Measurements from ENCODE around the gene RPL27A. TPM values are rescaled to one million over a fixed set of nuclear protein-coding genes. Genes with fewer than 3 reads are reported as not detected.

RPL27A gene
- total RNA-seq, 4 donors from 2014 or later: 800 to 945 (median 825) TPM

GRCh38 chr11:8720868-8721608, 38.4 kb downstream of the RPL27A start:
- peaks cover 0 to 26% (median 0%) of the 10 kb centered on the region in 3 donors for H3K36me3 ChIP-seq
- H3K4me1 ChIP-seq: peaks cover 0 to 73% (median 54%) of the 10 kb centered on the region in 4 donors
- H3K4me3 ChIP-seq: no peak overlapping the region
- no peak for DNase-seq (ENCODE audit: low spot score in 2 of 2)
- peak overlapping the region; percentile 27 to 92 (median 82) for H3K27ac ChIP-seq
- no peaks in the 10 kb centered on the region for H3K9me3 ChIP-seq
- H3K27me3 ChIP-seq: no peaks in the 10 kb centered on the region
- WGBS, 2 donors: 52 to 60% methylated on average over 4 of the region's 5 CpGs
- no peak for TF ChIP-seq POLR2A (IDR thresholded peaks at IDR 0.05)
- TF ChIP-seq EP300 (IDR thresholded peaks at IDR 0.05): no peak
- TF ChIP-seq CTCF (IDR thresholded peaks at IDR 0.05): no peak

- DNase-seq (ENCODE audit: low spot score in 2 of 2): no peak
- no peak for TF ChIP-seq POLR2A (IDR thresholded peaks at IDR 0.05)
- no peak for TF ChIP-seq EP300 (IDR thresholded peaks at IDR 0.05)
- no peak for TF ChIP-seq CTCF (IDR thresholded peaks at IDR 0.05)
- 52 to 66% methylated on average over 13 of the region's 13 CpGs for WGBS, 2 donors
- H3K27me3 ChIP-seq: no peaks in the 10 kb centered on the region
- peaks cover 0 to 27% (median 0%) of the 10 kb centered on the region in 3 donors for H3K36me3 ChIP-seq
- H3K27ac ChIP-seq: peak overlapping the region in 3 of 4 donors; percentile 78 to 92 (median 87)
- no peaks in the 10 kb centered on the region for H3K9me3 ChIP-seq
- peaks cover 0 to 70% (median 48%) of the 10 kb centered on the region in 4 donors for H3K4me1 ChIP-seq
- H3K4me3 ChIP-seq: no peak overlapping the region
Observed at GRCh38 chr11:8721609-8722500, 39.3 kb downstream of the RPL27A start.

GRCh38 chr11:8722809-8723208, 40.2 kb downstream of the RPL27A start:
- no peaks in the 10 kb centered on the region for H3K9me3 ChIP-seq
- WGBS, 2 donors: 85 to 86% methylated on average over 3 of the region's 3 CpGs
- H3K27me3 ChIP-seq: no peaks in the 10 kb centered on the region
- H3K27ac ChIP-seq: peak overlapping the region in 3 of 4 donors; percentile 47 to 92 (median 87)
- DNase-seq (ENCODE audit: low spot score in 2 of 2): no peak
- no peak for TF ChIP-seq EP300 (IDR thresholded peaks at IDR 0.05)
- TF ChIP-seq CTCF (IDR thresholded peaks at IDR 0.05): no peak
- TF ChIP-seq POLR2A (IDR thresholded peaks at IDR 0.05): no peak
- H3K4me3 ChIP-seq: no peak overlapping the region
- H3K36me3 ChIP-seq: peaks cover 0 to 22% (median 0%) of the 10 kb centered on the region in 3 donors
- peaks cover 0 to 70% (median 39%) of the 10 kb centered on the region in 4 donors for H3K4me1 ChIP-seq

- no peaks in the 10 kb centered on the region for H3K27me3 ChIP-seq
Observed at GRCh38 chr11:8723711-8724110, 41.1 kb downstream of the RPL27A start.

GRCh38 chr11:8724682-8725081, 42.1 kb downstream of the RPL27A start:
- Histone ChIP-seq H3K4me3 (no peak overlapping the region), H3K36me3 (peaks cover 0 to 29% (median 0%) of the 10 kb centered on the region in 3 donors), H3K27me3 (no peaks in the 10 kb centered on the region), H3K9me3 (no peaks in the 10 kb centered on the region), H3K27ac (no peak overlapping the region), H3K4me1 (peaks cover 0 to 60% (median 25%) of the 10 kb centered on the region in 4 donors)
- TF ChIP-seq EP300 (IDR thresholded peaks at IDR 0.05) (no peak), POLR2A (IDR thresholded peaks at IDR 0.05) (no peak)
- no peak for DNase-seq (ENCODE audit: low spot score in 2 of 2)
- whole genome bisulfite sequencing, 2 donors: 89 to 91% methylated on average over 7 of the region's 7 CpGs

More at GRCh38 chr11:8723711-8724110, 41.1 kb downstream of the RPL27A start:
- Histone ChIP-seq H3K4me3 (no peak overlapping the region), H3K36me3 (peaks cover 0 to 26% (median 0%) of the 10 kb centered on the region in 3 donors), H3K4me1 (peaks cover 0 to 64% (median 32%) of the 10 kb centered on the region in 4 donors), H3K9me3 (no peaks in the 10 kb centered on the region), H3K27ac (peak overlapping the region in 2 of 4 donors; percentile 32 to 92)
- 84% methylated on average over 7 of the region's 7 CpGs for WGBS, 2 donors
- TF ChIP-seq EP300 (IDR thresholded peaks at IDR 0.05) (no peak), POLR2A (IDR thresholded peaks at IDR 0.05) (no peak)
- DNase-seq (ENCODE audit: low spot score in 2 of 2): no peak
